Right ventricle myocardium superior (tissue), 1 donor: ENCODE measurements around the gene SLC2A1. TPM values are rescaled to one million over a fixed set of nuclear protein-coding genes. Genes with fewer than 3 reads are reported as not detected.

ENCODE experiments used
- ATAC-seq: fragments of 200-7000 bp; cut with Tn5 transposase; one replicate; pipeline ENCODE4 v1.9.1; 2020; ENCODE audit warnings: mild to moderate bottlenecking; ENCODE audit not compliant: poor library complexity
- DNase-seq: peaks from one replicate; pipeline ENCODE4 v3.0.0-alpha.2; 2020
- intact Hi-C: fragments of 100-400 bp; cut with DNase I; formaldehyde crosslinking; loops from one replicate; pipeline ENCODE4 v1.11.2; 2022
- total RNA-seq: library from RNA; stranded (reverse); fragmentation: NEBNext Ultra II Directional; extraction: Animal tissue kit (Norgen Biotek cat#: 25700); gene quantifications from one replicate; pipeline ENCODE4 v1.2.1, GENCODE V29; 2021
- donor health status: DM: no; HTN: yes; CAD: no; lungs with severe emphysema.

Gene SLC2A1
- total RNA-seq, 1 donor from 2014 or later: 41.2 TPM

GRCh38 chr1:42880384-42880783, 78.3 kb downstream of the SLC2A1 start:
- ATAC-seq: no peak
- no peak for DNase-seq
- intact Hi-C loops: no loop called here

- DNase-seq (no peak), ATAC-seq (peak; percentile 61)
- intact Hi-C loops: no loop called here
These were observed 81.3 kb downstream of the SLC2A1 start for GRCh38 chr1:42877380-42877779.

DNA sequence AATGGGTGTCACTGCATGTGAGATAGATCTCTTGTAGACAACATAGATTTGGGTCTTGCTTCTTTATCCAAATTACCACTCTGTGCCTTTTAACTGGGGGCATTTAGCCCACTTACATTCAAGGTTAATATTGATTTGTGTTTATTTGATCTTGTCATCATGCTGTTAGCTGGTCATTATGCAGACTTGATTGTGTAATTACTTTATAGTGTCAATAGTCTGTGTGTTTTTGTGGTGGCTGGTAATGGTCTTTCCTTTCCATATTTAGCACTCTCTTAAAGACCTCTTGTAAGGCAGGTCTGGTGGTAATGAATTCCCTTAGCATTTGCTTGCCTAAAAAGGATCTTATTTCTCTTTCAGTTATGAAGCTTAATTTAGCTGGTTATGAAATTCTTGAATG, 82.7 kb downstream of the SLC2A1 start:
- no peak for ATAC-seq
- no peak for DNase-seq
- intact Hi-C loops: no loop called here

Other genes with a start within 250 kb of the SLC2A1 start
- gene CLDN19, start 218.6 kb downstream of the SLC2A1 start, total RNA-seq: not detected
- gene P3H1, start 191.8 kb downstream of the SLC2A1 start, total RNA-seq: 6.7 TPM
- 7.6 TPM for gene C1orf50, start 191.6 kb downstream of the SLC2A1 start, total RNA-seq
- gene TMEM269, start 173.9 kb downstream of the SLC2A1 start, total RNA-seq: not detected
- gene ERMAP, start 141.7 kb downstream of the SLC2A1 start, total RNA-seq: 3.6 TPM
- 9.6 TPM for gene SVBP, start 141.5 kb downstream of the SLC2A1 start, total RNA-seq
- 8.5 TPM for gene ZNF691, start 112.3 kb downstream of the SLC2A1 start, total RNA-seq
- gene EBNA1BP2, start 213.4 kb upstream of the SLC2A1 start, total RNA-seq: 28.4 TPM
- not detected for gene CFAP57, start 213.5 kb upstream of the SLC2A1 start, total RNA-seq